Myometrial cell (primary cell): ENCODE data around the gene KCTD16. TPM values are rescaled to one million over a fixed set of nuclear protein-coding genes. Genes with fewer than 3 reads are reported as not detected.

Experiments
- total RNA-seq: library from RNA; depleted of rRNA; stranded (reverse); fragments of >200 nt; gene quantifications from 2 replicates; pipeline ENCODE4 v1.2.3, GENCODE V29; 2015

Gene KCTD16
- total RNA-seq = under 0.01 and 0.18 TPM in 2 replicates

GRCh38 chr5:144170276-144171024 lies at the start of gene KCTD16, which contains the start of gene YIPF5:
Gene KCTD16 (plus strand): TSS chr5:144170873.
Gene YIPF5 (minus strand): TSS chr5:144170659. CDS start chr5:144169955, 704 bp downstream.

Other genes with a start within 250 kb of the KCTD16 start
- gene YIPF5, start 214 bp upstream of the KCTD16 start, total RNA-seq = 104 and 105 TPM in 2 replicates